Vagina (tissue), 2 donors: ENCODE data around the gene SV2B. TPM values are rescaled to one million over a fixed set of nuclear protein-coding genes. Genes with fewer than 3 reads are reported as not detected.

Experiments
- DNase-seq, 2 donors: peaks; one replicate each; pipeline ENCODE4 v3.0.0-alpha.2; 2017; ENCODE audit errors: extremely low spot score in 2 of 2
- H3K27ac ChIP-seq: fragments of 200-600 bp; sonication (generic); one replicate; pipeline ENCODE4 v1.5.1; 2019
- H3K27me3 ChIP-seq: fragments of 200-600 bp; sonication (generic); one replicate; pipeline ENCODE4 v1.5.1; 2019
- H3K36me3 ChIP-seq, 2 donors: fragments of 200-600 bp; sonication (generic); one replicate each; pipeline ENCODE4 v1.5.1; 2017 to 2019
- H3K4me1 ChIP-seq: fragments of 200-600 bp; sonication (generic); one replicate; pipeline ENCODE4 v1.5.1; 2019
- H3K4me3 ChIP-seq, 2 donors: fragments of 200-600 bp; sonication (generic); 1 replicate in 1 of 2; 2 replicates in 1 of 2; pipeline ENCODE4 v1.5.1; 2016 to 2019
- H3K9me3 ChIP-seq: fragments of 200-600 bp; sonication (generic); one replicate; pipeline ENCODE4 v1.5.1; 2019
- POLR2A ChIP-seq, 2 donors: fragments of 450-650 bp; IDR thresholded peaks; one replicate each; pipeline ENCODE4 v1.6.1; 2017; ENCODE audit warnings: antibody characterized with exemption in 2 of 2, mild to moderate bottlenecking in 2 of 2, moderate library complexity in 2 of 2
- POLR2AphosphoS5 ChIP-seq, 2 donors: sonication (generic); formaldehyde crosslinking; IDR thresholded peaks; one replicate each; pipeline ENCODE4 v1.9.0; 2017; ENCODE audit warnings: antibody characterized with exemption in 2 of 2, mild to moderate bottlenecking in 2 of 2, low read depth in 1 of 2; ENCODE audit not compliant: insufficient read depth in 1 of 2
- intact Hi-C: fragments of 100-400 bp; cut with DNase I; formaldehyde crosslinking; loops from one replicate; pipeline ENCODE4 v1.15.1; 2023
- total RNA-seq: library from RNA; depleted of rRNA; stranded (reverse); fragments of >200 nt; gene quantifications from one replicate; pipeline ENCODE4 v1.2.3, GENCODE V29; 2016
- TF ChIP-seq, protein P1 (sequence below), 3 experiments: fragments of 450-650 bp in 2 of 3; fragments of 200-600 bp in 1 of 3; sonication (generic) in 1 of 3; IDR thresholded peaks; one replicate each; pipeline ENCODE4 v1.5.1; 2017 to 2019; ENCODE audit warnings: antibody characterized with exemption in 3 of 3, mild to moderate bottlenecking in 2 of 3, moderate library complexity in 2 of 3

Gene SV2B
- total RNA-seq, 1 donor from 2014 or later, result 3.2 TPM

DNA sequence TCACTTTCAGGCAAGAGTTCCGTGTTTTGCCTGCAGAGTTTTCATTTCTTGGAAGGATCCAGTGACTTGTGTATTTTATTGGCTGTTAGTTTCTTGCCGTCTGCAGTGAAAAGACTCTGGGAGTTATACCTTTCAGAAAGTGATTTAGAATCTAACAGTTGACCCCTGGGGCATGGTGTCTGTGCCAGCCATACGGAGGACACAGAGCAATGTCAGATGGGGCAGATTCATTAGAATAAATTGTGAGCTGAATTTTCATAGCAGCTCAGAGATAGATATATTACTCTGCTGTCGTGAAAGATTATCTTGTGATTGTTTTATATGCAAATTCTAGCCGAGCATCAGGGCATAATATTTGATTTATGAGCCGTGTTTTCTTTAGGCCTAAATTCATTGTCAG lies 131.6 kb downstream of the SV2B start:
- TF ChIP-seq, protein P1, sequence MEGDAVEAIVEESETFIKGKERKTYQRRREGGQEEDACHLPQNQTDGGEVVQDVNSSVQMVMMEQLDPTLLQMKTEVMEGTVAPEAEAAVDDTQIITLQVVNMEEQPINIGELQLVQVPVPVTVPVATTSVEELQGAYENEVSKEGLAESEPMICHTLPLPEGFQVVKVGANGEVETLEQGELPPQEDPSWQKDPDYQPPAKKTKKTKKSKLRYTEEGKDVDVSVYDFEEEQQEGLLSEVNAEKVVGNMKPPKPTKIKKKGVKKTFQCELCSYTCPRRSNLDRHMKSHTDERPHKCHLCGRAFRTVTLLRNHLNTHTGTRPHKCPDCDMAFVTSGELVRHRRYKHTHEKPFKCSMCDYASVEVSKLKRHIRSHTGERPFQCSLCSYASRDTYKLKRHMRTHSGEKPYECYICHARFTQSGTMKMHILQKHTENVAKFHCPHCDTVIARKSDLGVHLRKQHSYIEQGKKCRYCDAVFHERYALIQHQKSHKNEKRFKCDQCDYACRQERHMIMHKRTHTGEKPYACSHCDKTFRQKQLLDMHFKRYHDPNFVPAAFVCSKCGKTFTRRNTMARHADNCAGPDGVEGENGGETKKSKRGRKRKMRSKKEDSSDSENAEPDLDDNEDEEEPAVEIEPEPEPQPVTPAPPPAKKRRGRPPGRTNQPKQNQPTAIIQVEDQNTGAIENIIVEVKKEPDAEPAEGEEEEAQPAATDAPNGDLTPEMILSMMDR (IDR thresholded peaks at IDR 0.05), result no peak
- no peak for TF ChIP-seq POLR2AphosphoS5 (IDR thresholded peaks at IDR 0.05; ENCODE audit: insufficient read depth in 1 of 2, low read depth in 1 of 2)
- no peak for TF ChIP-seq POLR2A (IDR thresholded peaks at IDR 0.05)
- H3K27me3 ChIP-seq, result no peaks in the 10 kb centered on the region
- no peak overlapping the region for H3K4me3 ChIP-seq
- intact Hi-C loops, result no loop called here
- no peak overlapping the region for H3K27ac ChIP-seq
- no peaks in the 10 kb centered on the region for H3K36me3 ChIP-seq
- no peak for DNase-seq
- no peaks in the 10 kb centered on the region for H3K4me1 ChIP-seq
- no peaks in the 10 kb centered on the region for H3K9me3 ChIP-seq

DNA sequence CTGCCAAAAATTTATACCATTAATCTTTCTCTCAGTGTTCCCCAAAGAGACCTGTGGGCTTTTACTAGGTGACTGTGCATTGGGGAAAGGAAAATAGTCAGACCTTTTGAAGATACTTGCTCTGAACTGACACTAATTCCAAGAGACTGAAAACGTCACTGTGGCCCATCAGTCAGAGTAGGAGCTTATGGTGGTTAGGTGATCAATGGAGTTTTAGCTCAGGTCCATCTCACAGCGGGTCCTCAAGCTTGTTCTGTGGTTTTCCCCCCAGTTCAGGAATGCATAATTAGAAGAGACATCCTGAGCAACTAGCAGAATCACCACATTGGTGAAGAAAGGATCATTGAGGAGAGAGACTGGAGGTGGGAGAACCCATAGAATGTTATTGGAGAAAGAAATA lies 134.7 kb downstream of the SV2B start:
- intact Hi-C loops, result no loop called here
- no peak for DNase-seq
- H3K27ac ChIP-seq, result no peak overlapping the region
- H3K27me3 ChIP-seq, result no peaks in the 10 kb centered on the region
- no peak for TF ChIP-seq POLR2A (IDR thresholded peaks at IDR 0.05)
- TF ChIP-seq POLR2AphosphoS5 (IDR thresholded peaks at IDR 0.05; ENCODE audit: insufficient read depth in 1 of 2, low read depth in 1 of 2), result no peak
- TF ChIP-seq, protein P1 (IDR thresholded peaks at IDR 0.05), result no peak
- no peaks in the 10 kb centered on the region for H3K9me3 ChIP-seq
- H3K36me3 ChIP-seq, result no peaks in the 10 kb centered on the region
- no peaks in the 10 kb centered on the region for H3K4me1 ChIP-seq
- H3K4me3 ChIP-seq, result no peak overlapping the region

- intact Hi-C loops, result no loop called here
- Histone ChIP-seq H3K4me3 (no peak overlapping the region), H3K27ac (no peak overlapping the region), H3K27me3 (no peaks in the 10 kb centered on the region), H3K4me1 (no peaks in the 10 kb centered on the region), H3K9me3 (no peaks in the 10 kb centered on the region), H3K36me3 (no peaks in the 10 kb centered on the region)
- no peak for DNase-seq
- TF ChIP-seq POLR2AphosphoS5 (IDR thresholded peaks at IDR 0.05; ENCODE audit: insufficient read depth in 1 of 2, low read depth in 1 of 2), result no peak
- no peak for TF ChIP-seq POLR2A (IDR thresholded peaks at IDR 0.05)
- TF ChIP-seq, protein P1 (IDR thresholded peaks at IDR 0.05), result no peak
Measured at GRCh38 chr15:91235376-91235775, 135.3 kb downstream of the SV2B start.

GRCh38 chr15:91237445-91237844 lies 137.4 kb downstream of the SV2B start:
- no peak for DNase-seq
- Histone ChIP-seq H3K36me3 (no peaks in the 10 kb centered on the region), H3K4me3 (no peak overlapping the region), H3K9me3 (no peaks in the 10 kb centered on the region), H3K27me3 (no peaks in the 10 kb centered on the region), H3K27ac (no peak overlapping the region), H3K4me1 (no peaks in the 10 kb centered on the region)
- TF ChIP-seq POLR2AphosphoS5 (IDR thresholded peaks at IDR 0.05; ENCODE audit: insufficient read depth in 1 of 2, low read depth in 1 of 2) (no peak), POLR2A (IDR thresholded peaks at IDR 0.05) (no peak)
- TF ChIP-seq, protein P1 (IDR thresholded peaks at IDR 0.05), result no peak
- intact Hi-C loops, result no loop called here

GRCh38 chr15:91238644-91239425 lies 138.8 kb downstream of the SV2B start:
- Histone ChIP-seq H3K36me3 (no peaks in the 10 kb centered on the region), H3K27me3 (no peaks in the 10 kb centered on the region), H3K27ac (no peak overlapping the region), H3K4me3 (no peak overlapping the region), H3K9me3 (no peaks in the 10 kb centered on the region), H3K4me1 (no peaks in the 10 kb centered on the region)
- DNase-seq, result no peak
- intact Hi-C loops, result no loop called here
- no peak for TF ChIP-seq POLR2A (IDR thresholded peaks at IDR 0.05)
- no peak for TF ChIP-seq POLR2AphosphoS5 (IDR thresholded peaks at IDR 0.05; ENCODE audit: insufficient read depth in 1 of 2, low read depth in 1 of 2)
- TF ChIP-seq, protein P1 (IDR thresholded peaks at IDR 0.05), result no peak
